ENCODE data around the gene EPS8.

EPS8 gene

GRCh38 chr12:15796493-15797141, 7.4 kb upstream of the EPS8 start:
- H3K9ac ChIP-seq (ENCODE audit: low read length in 2 of 2), result no peak overlapping the region
- no peak overlapping the region for H3K4me3 ChIP-seq (ENCODE audit: low read length in 2 of 2)
- H3K27ac ChIP-seq (ENCODE audit: low read length), result no peak overlapping the region
- no peaks in the 10 kb centered on the region for H3K4me1 ChIP-seq (ENCODE audit: control insufficient read depth, insufficient read depth, low read length)
- no peaks in the 10 kb centered on the region for H3K27me3 ChIP-seq (ENCODE audit: control insufficient read depth in 1 of 2, insufficient read depth in 2 of 2, low read length in 2 of 2)
- no peaks in the 10 kb centered on the region for H3K9me3 ChIP-seq (ENCODE audit: control insufficient read depth in 2 of 2, low read length in 2 of 2)
- no peaks in the 10 kb centered on the region for H3K36me3 ChIP-seq (ENCODE audit: control insufficient read depth in 2 of 2, insufficient read depth in 2 of 2, low read length in 2 of 2)

DNA sequence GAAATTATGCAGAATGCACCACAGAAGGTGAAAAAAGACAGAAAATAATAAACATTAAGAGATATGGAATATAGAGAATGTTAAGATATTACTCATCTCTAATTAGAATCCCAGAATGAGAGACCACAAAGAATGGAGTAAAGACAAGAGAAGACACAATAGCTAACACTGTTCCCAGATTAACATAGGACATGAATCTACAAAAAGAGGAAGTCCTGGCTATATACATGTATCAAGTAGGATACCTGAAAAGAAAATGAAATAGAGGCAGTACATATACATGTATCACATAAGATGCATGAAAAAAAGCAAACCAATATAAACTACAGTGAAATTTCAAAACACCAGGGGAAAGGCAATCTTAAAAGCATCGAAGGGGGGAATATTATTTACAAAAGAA, 5.6 kb upstream of the EPS8 start:
- no peak overlapping the region for H3K9ac ChIP-seq (ENCODE audit: low read length in 2 of 2)
- H3K4me3 ChIP-seq (ENCODE audit: low read length in 2 of 2), result no peak overlapping the region
- peaks cover 2% of the 10 kb centered on the region for H3K4me1 ChIP-seq (ENCODE audit: control insufficient read depth, insufficient read depth, low read length)
- H3K9me3 ChIP-seq (ENCODE audit: control insufficient read depth in 2 of 2, low read length in 2 of 2), result no peaks in the 10 kb centered on the region
- no peaks in the 10 kb centered on the region for H3K27me3 ChIP-seq (ENCODE audit: control insufficient read depth in 1 of 2, insufficient read depth in 2 of 2, low read length in 2 of 2)
- H3K36me3 ChIP-seq (ENCODE audit: control insufficient read depth in 2 of 2, insufficient read depth in 2 of 2, low read length in 2 of 2), result no peaks in the 10 kb centered on the region
- H3K27ac ChIP-seq (ENCODE audit: low read length), result no peak overlapping the region

DNA sequence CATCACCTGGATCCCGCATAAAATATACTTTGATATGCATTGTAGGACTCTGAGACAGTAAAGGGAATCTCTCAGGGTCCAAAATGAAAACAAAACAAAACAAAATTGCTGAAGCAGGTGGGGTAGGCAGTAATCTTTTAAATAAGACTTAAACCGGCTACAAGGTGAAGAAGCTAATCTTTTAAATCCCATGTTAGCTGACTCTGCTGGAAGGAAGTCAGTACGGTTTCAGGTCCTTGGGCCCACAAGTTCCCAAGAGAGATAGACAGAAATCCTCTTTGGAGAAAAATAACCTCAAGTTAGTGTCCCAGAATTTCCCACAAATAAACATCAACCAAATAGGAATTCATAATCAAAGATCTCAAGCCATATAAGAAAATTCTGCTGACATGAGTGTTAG, 5.0 kb upstream of the EPS8 start:
- H3K4me3 ChIP-seq (ENCODE audit: low read length in 2 of 2), result no peak overlapping the region
- no peaks in the 10 kb centered on the region for H3K36me3 ChIP-seq (ENCODE audit: control insufficient read depth in 2 of 2, insufficient read depth in 2 of 2, low read length in 2 of 2)
- no peak overlapping the region for H3K27ac ChIP-seq (ENCODE audit: low read length)
- no peaks in the 10 kb centered on the region for H3K9me3 ChIP-seq (ENCODE audit: control insufficient read depth in 2 of 2, low read length in 2 of 2)
- H3K4me1 ChIP-seq (ENCODE audit: control insufficient read depth, insufficient read depth, low read length), result peaks cover 2% of the 10 kb centered on the region
- H3K9ac ChIP-seq (ENCODE audit: low read length in 2 of 2), result no peak overlapping the region
- H3K27me3 ChIP-seq (ENCODE audit: control insufficient read depth in 1 of 2, insufficient read depth in 2 of 2, low read length in 2 of 2), result no peaks in the 10 kb centered on the region

- H3K36me3 ChIP-seq (ENCODE audit: control insufficient read depth in 2 of 2, insufficient read depth in 2 of 2, low read length in 2 of 2), result no peaks in the 10 kb centered on the region
- H3K4me3 ChIP-seq (ENCODE audit: low read length in 2 of 2), result peak overlapping the region; percentile 79 to 90
- no peaks in the 10 kb centered on the region for H3K9me3 ChIP-seq (ENCODE audit: control insufficient read depth in 2 of 2, low read length in 2 of 2)
- H3K27me3 ChIP-seq (ENCODE audit: control insufficient read depth in 1 of 2, insufficient read depth in 2 of 2, low read length in 2 of 2), result no peaks in the 10 kb centered on the region
- peaks cover 5% of the 10 kb centered on the region for H3K4me1 ChIP-seq (ENCODE audit: control insufficient read depth, insufficient read depth, low read length)
- peak overlapping the region; percentile 58 to 76 for H3K9ac ChIP-seq (ENCODE audit: low read length in 2 of 2)
- peak overlapping the region; percentile 62 for H3K27ac ChIP-seq (ENCODE audit: low read length)
Measured at GRCh38 chr12:15788233-15789219, 662 bp downstream of the EPS8 start.

DNA sequence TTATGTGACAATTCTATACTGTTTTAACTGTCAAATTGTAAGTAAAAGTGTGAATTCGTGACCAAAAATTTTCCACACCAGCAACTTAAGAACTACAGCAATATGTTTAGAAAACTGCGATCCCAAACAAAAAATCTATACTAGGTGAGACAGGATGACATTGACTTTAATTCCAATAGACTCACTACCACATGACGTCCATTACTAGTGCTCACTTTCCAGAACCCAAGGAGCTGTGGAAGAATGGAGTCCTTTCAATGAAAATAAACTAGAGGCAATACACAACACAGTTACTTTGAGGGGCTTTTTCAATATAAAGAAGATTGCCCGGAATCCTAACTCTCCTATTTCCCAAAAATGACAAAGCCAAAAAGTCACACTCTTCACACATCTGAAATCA, 1.4 kb downstream of the EPS8 start:
- Histone ChIP-seq H3K27ac (ENCODE audit: low read length) (no peak overlapping the region), H3K4me1 (ENCODE audit: control insufficient read depth, insufficient read depth, low read length) (peaks cover 5% of the 10 kb centered on the region), H3K27me3 (ENCODE audit: control insufficient read depth in 1 of 2, insufficient read depth in 2 of 2, low read length in 2 of 2) (no peaks in the 10 kb centered on the region), H3K4me3 (ENCODE audit: low read length in 2 of 2) (peak overlapping the region; percentile 79 to 90), H3K9me3 (ENCODE audit: control insufficient read depth in 2 of 2, low read length in 2 of 2) (no peaks in the 10 kb centered on the region), H3K9ac (ENCODE audit: low read length in 2 of 2) (peak overlapping the region; percentile 58 to 76), H3K36me3 (ENCODE audit: control insufficient read depth in 2 of 2, insufficient read depth in 2 of 2, low read length in 2 of 2) (no peaks in the 10 kb centered on the region)

DNA sequence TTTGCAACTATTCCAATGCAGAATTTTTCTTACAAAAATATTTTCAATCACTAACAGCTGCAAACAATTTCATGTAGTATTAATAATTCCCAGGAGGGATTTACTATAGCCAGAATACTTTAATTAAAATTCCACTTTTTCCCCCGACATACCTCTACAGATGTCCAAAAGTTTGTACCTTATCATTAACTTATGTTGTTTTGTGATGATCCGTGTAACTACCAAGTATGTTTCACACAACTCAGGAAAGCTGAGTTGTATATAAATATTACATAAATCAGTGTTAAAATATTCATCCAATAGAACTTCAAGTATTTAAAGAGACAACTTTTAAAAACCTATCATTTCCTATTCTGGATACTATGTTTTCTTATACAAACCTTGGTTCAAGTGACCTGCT, 2.4 kb downstream of the EPS8 start:
- Histone ChIP-seq H3K9ac (ENCODE audit: low read length in 2 of 2) (no peak overlapping the region), H3K4me1 (ENCODE audit: control insufficient read depth, insufficient read depth, low read length) (peaks cover 5% of the 10 kb centered on the region), H3K4me3 (ENCODE audit: low read length in 2 of 2) (no peak overlapping the region), H3K9me3 (ENCODE audit: control insufficient read depth in 2 of 2, low read length in 2 of 2) (no peaks in the 10 kb centered on the region), H3K27me3 (ENCODE audit: control insufficient read depth in 1 of 2, insufficient read depth in 2 of 2, low read length in 2 of 2) (no peaks in the 10 kb centered on the region), H3K27ac (ENCODE audit: low read length) (no peak overlapping the region), H3K36me3 (ENCODE audit: control insufficient read depth in 2 of 2, insufficient read depth in 2 of 2, low read length in 2 of 2) (no peaks in the 10 kb centered on the region)

GRCh38 chr12:15783288-15783687, 5.9 kb downstream of the EPS8 start:
- Histone ChIP-seq H3K4me3 (ENCODE audit: low read length in 2 of 2) (no peak overlapping the region), H3K27me3 (ENCODE audit: control insufficient read depth in 1 of 2, insufficient read depth in 2 of 2, low read length in 2 of 2) (no peaks in the 10 kb centered on the region), H3K9ac (ENCODE audit: low read length in 2 of 2) (no peak overlapping the region), H3K4me1 (ENCODE audit: control insufficient read depth, insufficient read depth, low read length) (peaks cover 2% of the 10 kb centered on the region), H3K27ac (ENCODE audit: low read length) (no peak overlapping the region), H3K9me3 (ENCODE audit: control insufficient read depth in 2 of 2, low read length in 2 of 2) (no peaks in the 10 kb centered on the region), H3K36me3 (ENCODE audit: control insufficient read depth in 2 of 2, insufficient read depth in 2 of 2, low read length in 2 of 2) (no peaks in the 10 kb centered on the region)

DNA sequence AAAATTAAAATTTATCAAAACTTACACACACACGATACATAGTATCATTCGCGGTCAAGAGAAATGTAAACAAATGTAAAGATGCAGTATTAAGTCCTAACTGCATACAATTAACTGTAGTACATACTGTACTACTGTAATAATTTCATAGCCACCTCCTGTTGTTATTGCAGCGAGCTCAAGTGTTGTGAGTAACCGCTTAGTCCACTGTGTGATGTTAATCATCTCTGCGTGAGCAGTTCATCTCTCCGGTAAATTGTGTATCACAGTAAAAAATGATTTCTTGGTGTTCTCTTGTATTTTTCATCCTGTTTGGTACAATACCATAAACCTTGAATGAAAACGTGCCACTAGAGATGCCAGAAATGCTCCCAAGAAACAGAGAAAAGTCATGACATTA, 6.5 kb downstream of the EPS8 start:
- no peaks in the 10 kb centered on the region for H3K9me3 ChIP-seq (ENCODE audit: control insufficient read depth in 2 of 2, low read length in 2 of 2)
- H3K27ac ChIP-seq (ENCODE audit: low read length), result no peak overlapping the region
- no peak overlapping the region for H3K9ac ChIP-seq (ENCODE audit: low read length in 2 of 2)
- H3K4me1 ChIP-seq (ENCODE audit: control insufficient read depth, insufficient read depth, low read length), result no peaks in the 10 kb centered on the region
- no peaks in the 10 kb centered on the region for H3K27me3 ChIP-seq (ENCODE audit: control insufficient read depth in 1 of 2, insufficient read depth in 2 of 2, low read length in 2 of 2)
- no peaks in the 10 kb centered on the region for H3K36me3 ChIP-seq (ENCODE audit: control insufficient read depth in 2 of 2, insufficient read depth in 2 of 2, low read length in 2 of 2)
- H3K4me3 ChIP-seq (ENCODE audit: low read length in 2 of 2), result no peak overlapping the region

- no peaks in the 10 kb centered on the region for H3K27me3 ChIP-seq (ENCODE audit: control insufficient read depth in 1 of 2, insufficient read depth in 2 of 2, low read length in 2 of 2)
- no peaks in the 10 kb centered on the region for H3K9me3 ChIP-seq (ENCODE audit: control insufficient read depth in 2 of 2, low read length in 2 of 2)
- no peaks in the 10 kb centered on the region for H3K4me1 ChIP-seq (ENCODE audit: control insufficient read depth, insufficient read depth, low read length)
- no peak overlapping the region for H3K4me3 ChIP-seq (ENCODE audit: low read length in 2 of 2)
- no peaks in the 10 kb centered on the region for H3K36me3 ChIP-seq (ENCODE audit: control insufficient read depth in 2 of 2, insufficient read depth in 2 of 2, low read length in 2 of 2)
- H3K27ac ChIP-seq (ENCODE audit: low read length), result no peak overlapping the region
- no peak overlapping the region for H3K9ac ChIP-seq (ENCODE audit: low read length in 2 of 2)
Measured at GRCh38 chr12:15779925-15780324, 9.3 kb downstream of the EPS8 start.

GRCh38 chr12:15778126-15778525, 11.1 kb downstream of the EPS8 start:
- H3K9ac ChIP-seq (ENCODE audit: low read length in 2 of 2), result no peak overlapping the region
- no peaks in the 10 kb centered on the region for H3K36me3 ChIP-seq (ENCODE audit: control insufficient read depth in 2 of 2, insufficient read depth in 2 of 2, low read length in 2 of 2)
- H3K27ac ChIP-seq (ENCODE audit: low read length), result no peak overlapping the region
- no peaks in the 10 kb centered on the region for H3K9me3 ChIP-seq (ENCODE audit: control insufficient read depth in 2 of 2, low read length in 2 of 2)
- no peaks in the 10 kb centered on the region for H3K27me3 ChIP-seq (ENCODE audit: control insufficient read depth in 1 of 2, insufficient read depth in 2 of 2, low read length in 2 of 2)
- no peaks in the 10 kb centered on the region for H3K4me1 ChIP-seq (ENCODE audit: control insufficient read depth, insufficient read depth, low read length)
- no peak overlapping the region for H3K4me3 ChIP-seq (ENCODE audit: low read length in 2 of 2)
